ENCODE data around the gene CLDN5.
A peak's percentile ranks its signal among the peaks of the same experiment; 100 is the strongest.

Gene CLDN5

GRCh38 chr22:19479355-19480172 is 44.6 kb downstream of the CLDN5 start, which contains the start of gene CDC45:
TSS of gene CDC45 (plus strand) at chr22:19479920. CDS start at chr22:19479969, 49 bp downstream.
- DNase-seq (ENCODE audit: low read depth), result peak; percentile 90

- DNase-seq (ENCODE audit: low read depth), result peak; percentile 71
Observed at GRCh38 chr22:19478901-19479354, 45.3 kb downstream of the CLDN5 start, which contains the start of gene UFD1. TSS of gene UFD1 (minus strand) at chr22:19479193. CDS start at chr22:19479085, 108 bp downstream.

GRCh38 chr22:19478045-19478900 is 45.9 kb downstream of the CLDN5 start:
- DNase-seq (ENCODE audit: low read depth), result no peak

- no peak for DNase-seq (ENCODE audit: low read depth)
Observed at GRCh38 chr22:19477321-19478044, 46.7 kb downstream of the CLDN5 start.

- no peak for DNase-seq (ENCODE audit: low read depth)
Observed at GRCh38 chr22:19476023-19476422, 48.2 kb downstream of the CLDN5 start.

GRCh38 chr22:19473578-19473977 is 50.6 kb downstream of the CLDN5 start:
- DNase-seq (ENCODE audit: low read depth), result no peak
